ENCODE data around the gene SLC26A1.

DNA sequence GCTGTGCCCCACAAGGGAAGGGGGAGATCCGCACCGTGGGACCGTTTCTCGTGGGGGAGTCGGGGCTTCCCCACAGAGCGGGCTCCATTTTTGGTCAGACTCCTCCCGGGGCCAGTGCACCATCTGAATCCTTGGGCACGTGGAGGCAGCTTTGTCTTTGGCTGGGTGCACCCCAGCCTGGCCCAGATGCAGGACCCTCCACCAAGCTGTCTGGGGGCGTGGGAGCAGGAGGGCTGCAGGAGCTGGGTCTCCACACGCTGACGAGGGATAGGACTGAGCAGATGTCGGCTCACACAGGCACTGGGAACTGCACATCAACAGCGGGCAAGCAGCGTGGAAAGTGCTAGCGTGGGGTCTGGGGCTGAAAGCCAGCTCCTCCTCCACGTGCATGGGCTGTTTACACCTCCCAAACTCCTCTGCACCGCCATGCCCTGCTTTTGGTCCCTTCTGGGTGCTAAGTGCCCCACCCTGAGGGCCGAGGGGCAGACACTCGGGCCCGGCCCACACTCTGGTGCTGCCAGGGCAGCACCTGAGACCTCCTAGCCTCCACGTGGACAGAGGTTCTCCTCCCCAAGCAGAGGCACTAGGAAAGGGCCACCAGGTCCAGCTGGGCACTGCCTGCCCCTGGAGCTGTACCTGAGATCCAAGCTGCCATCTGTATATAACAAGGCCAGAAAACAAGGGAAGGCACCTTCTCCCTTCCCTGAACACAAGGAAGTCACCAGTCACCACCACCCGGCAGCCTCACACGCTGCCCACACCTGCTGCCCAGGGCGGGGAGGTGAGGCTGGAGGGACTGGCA lies 33.7 kb downstream of the SLC26A1 start:
- TF ChIP-seq, protein P1, sequence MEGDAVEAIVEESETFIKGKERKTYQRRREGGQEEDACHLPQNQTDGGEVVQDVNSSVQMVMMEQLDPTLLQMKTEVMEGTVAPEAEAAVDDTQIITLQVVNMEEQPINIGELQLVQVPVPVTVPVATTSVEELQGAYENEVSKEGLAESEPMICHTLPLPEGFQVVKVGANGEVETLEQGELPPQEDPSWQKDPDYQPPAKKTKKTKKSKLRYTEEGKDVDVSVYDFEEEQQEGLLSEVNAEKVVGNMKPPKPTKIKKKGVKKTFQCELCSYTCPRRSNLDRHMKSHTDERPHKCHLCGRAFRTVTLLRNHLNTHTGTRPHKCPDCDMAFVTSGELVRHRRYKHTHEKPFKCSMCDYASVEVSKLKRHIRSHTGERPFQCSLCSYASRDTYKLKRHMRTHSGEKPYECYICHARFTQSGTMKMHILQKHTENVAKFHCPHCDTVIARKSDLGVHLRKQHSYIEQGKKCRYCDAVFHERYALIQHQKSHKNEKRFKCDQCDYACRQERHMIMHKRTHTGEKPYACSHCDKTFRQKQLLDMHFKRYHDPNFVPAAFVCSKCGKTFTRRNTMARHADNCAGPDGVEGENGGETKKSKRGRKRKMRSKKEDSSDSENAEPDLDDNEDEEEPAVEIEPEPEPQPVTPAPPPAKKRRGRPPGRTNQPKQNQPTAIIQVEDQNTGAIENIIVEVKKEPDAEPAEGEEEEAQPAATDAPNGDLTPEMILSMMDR (IDR thresholded peaks at IDR 0.05), result no peak
- TF ChIP-seq EZH2phosphoT487 (IDR thresholded peaks at IDR 0.05) (no peak), EZH2 (IDR thresholded peaks at IDR 0.05) (no peak)
